Central memory CD4-positive, alpha-beta T cell (primary cell): ENCODE results near the gene GLRA3.
A peak's percentile ranks its signal among the peaks of the same experiment; 100 is the strongest.
"Not testable (repeated sequence)": the region's sequence is repeated elsewhere in the genome, so short reads cannot be mapped to it uniquely, and the experiment has no call there.

Source experiments
- DNase-seq: peaks from one replicate; pipeline ENCODE4 v3.0.0; 2022

Gene GLRA3

DNA sequence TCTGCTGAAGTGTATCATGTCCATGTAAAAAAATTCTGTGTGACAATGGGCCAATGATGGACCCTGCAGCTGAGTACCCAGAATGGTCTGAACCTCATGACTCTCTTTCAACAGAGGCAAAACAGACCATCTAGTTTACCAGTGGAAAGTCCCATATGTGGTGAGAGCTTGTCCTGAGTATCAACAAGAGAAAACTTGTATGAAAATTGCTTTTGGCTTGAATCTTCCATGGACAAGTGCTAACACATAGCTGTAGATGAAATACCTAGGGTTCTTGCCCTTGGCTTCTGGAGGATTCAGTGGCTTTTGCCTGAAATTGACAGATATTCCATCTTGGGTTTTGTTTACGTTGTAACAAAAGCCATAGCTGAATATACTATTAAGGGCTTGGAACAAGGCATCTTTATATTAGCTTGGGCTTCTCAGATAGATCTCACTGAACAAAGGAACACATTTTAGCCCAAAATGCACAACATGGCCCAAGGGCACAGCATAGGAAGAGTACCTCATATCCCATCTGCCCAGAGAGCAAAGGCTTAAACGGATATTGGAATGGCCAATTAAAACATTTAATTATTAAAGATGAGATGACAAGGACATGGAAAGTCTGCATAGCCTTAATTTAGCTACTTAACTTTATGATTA lies 178.2 kb downstream of the GLRA3 start:
- no peak for DNase-seq

- DNase-seq, result no peak
Observed at GRCh38 chr4:174648812-174649211, 180.2 kb downstream of the GLRA3 start.

DNA sequence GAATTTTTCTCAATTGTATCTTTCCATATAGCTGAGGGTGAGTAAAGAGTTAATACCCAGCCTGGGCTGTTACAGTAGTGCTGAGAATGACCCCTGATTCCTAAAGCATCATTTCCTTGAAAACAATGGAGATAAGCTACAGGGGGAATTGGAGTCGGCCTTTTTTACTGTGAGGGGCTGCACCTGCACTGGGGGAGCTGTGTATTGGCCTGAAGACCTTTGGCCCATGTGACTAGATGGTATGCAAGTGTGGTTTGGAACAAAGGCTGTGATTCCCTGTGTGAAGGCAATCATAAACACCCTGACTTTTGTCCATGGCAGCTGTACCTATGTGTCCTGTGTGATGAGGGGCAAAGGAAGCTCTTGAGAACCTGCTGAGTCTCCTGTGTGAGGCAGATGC lies 182.7 kb downstream of the GLRA3 start:
- no peak for DNase-seq

GRCh38 chr4:174640146-174640545 lies 188.9 kb downstream of the GLRA3 start:
- DNase-seq, result no peak

DNA sequence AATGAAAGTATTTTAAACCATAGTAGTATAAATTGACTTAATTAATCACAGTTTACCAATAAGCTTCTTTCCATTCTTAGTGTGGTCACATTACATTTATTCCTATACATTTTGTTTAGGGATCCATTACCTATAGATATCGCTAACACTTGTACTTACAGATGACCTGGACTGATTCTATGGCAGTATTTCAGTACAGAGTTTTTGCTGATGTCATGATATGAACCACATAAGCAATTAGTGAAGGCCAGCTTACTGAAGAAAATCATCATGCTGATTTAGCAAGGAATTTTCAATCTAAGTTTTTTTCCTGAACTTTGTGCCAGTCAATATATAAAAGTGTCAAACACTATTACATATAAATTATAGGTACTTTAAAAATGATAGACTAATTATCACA lies 193.3 kb downstream of the GLRA3 start:
- no peak for DNase-seq

DNA sequence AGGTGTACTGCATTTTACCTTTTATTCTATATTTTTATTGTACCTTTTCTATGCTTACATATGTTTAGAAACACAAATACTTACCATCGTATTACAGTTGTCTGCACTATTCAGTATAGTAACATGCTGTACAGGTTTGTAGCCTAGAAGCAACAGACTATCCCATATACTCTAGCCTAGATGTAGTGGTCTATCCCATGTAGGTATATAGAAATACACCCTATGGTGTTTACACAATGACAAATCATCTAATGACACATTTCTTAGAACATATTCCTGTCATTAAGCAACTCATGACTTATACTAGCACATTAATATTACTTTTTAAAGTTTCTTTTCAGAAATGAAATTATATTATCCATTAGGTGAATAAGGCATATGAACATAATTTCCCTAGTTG lies 195.6 kb downstream of the GLRA3 start:
- no peak for DNase-seq

GRCh38 chr4:174631901-174632758 lies 196.9 kb downstream of the GLRA3 start:
- peak; percentile 1 for DNase-seq

GRCh38 chr4:174629907-174630450 lies 199.1 kb downstream of the GLRA3 start:
- not testable (repeated sequence) for DNase-seq

- no peak for DNase-seq
Observed at GRCh38 chr4:174629265-174629664, 199.8 kb downstream of the GLRA3 start.

- DNase-seq, result no peak
Observed at GRCh38 chr4:174628191-174628590, 200.9 kb downstream of the GLRA3 start.

DNA sequence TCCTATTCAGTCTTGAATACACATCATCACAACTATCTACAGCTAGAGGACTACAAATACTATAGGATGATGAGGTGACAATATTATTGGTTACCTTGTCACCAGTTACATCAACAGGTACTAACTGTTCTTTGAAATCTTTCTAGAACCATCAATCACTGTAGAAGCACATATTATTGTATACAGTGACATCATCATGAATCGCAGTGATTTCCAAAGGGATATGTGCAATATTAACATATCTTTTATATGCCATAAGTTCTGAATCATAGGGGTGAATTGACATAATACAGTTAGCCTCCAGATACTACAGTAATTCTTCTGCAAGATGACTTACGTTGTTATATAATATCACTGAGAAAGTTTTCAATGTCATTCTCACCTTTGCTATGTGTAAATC lies 201.6 kb downstream of the GLRA3 start:
- no peak for DNase-seq

DNA sequence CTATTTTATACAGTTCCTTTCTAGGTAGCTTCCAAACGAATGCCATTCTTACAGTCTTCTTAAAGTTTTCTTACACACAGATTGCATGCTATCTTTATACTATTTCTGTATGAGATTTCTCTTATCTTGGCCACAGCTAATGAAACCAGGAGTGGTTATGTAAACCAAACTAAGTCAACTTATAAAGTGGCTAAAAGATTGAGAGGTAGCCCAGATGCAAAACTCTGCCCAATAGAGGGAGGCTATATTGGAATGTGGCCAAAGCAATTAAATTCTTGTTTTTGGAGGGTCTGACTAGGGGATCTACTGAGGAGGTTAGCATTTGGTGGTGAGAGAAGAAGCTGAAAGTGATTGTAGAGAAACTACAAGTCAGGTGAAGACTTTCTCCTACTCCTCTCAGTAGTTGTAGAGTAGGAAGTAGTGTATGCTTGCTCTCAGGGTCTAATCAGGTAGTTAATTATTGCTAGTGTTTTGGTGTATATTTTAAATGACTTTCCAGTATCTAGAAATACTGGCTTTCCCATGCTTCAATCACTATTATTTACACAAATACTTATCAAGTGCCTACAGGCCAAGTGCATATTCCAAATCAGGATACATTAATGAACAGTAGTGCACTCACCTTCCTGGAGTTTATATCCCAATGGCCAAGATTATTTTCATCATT lies 202.6 kb downstream of the GLRA3 start:
- DNase-seq, result no peak

- no peak for DNase-seq
Observed at GRCh38 chr4:174616661-174617060, 212.4 kb downstream of the GLRA3 start.

DNA sequence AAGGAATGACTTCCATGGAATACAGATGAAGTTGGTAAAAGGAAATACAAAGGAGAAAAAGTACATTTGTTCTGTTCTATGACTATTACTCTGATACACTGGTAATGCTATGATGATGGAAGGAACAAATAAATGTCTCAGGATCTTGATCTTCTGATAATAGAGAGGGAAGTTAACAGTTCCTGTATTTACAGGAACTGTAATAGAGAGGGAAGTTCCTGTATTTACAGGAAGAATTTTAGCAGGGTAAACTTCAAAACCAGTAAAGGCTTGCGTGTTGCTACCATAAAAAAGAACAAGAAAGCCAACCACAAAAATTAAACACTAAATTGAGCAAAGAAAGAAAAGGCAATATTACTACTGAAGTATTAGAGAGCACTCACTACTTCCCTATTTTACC lies 215.1 kb downstream of the GLRA3 start:
- no peak for DNase-seq

- DNase-seq, result no peak
Observed at GRCh38 chr4:174611792-174612191, 217.3 kb downstream of the GLRA3 start.

GRCh38 chr4:174607792-174608191 lies 221.3 kb downstream of the GLRA3 start:
- no peak for DNase-seq

DNA sequence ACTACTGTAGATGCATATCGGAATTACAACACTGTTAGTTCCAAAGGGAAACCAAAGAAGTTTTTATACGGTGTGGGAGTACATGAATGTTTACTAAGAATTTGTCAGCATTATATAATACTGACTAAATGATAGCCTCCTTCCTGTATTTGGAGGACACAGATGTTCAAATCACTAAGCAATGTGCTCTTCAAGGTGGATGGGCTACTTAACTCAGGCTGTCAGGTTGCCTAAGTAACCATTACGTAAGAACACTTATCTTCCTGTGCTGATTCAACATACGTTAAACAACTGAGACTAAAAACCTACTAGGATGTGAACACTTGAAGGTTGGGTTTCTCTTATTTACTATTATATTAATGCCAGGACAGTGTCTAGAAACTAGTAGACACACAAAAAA lies 224.8 kb downstream of the GLRA3 start:
- no peak for DNase-seq

GRCh38 chr4:174600391-174600790 lies 228.7 kb downstream of the GLRA3 start:
- DNase-seq, result no peak

- no peak for DNase-seq
Observed at GRCh38 chr4:174598800-174599199, 230.2 kb downstream of the GLRA3 start.

GRCh38 chr4:174596513-174596912 lies 232.5 kb downstream of the GLRA3 start:
- DNase-seq, result no peak

- DNase-seq, result no peak
Observed at GRCh38 chr4:174595141-174595929, 233.7 kb downstream of the GLRA3 start.

DNA sequence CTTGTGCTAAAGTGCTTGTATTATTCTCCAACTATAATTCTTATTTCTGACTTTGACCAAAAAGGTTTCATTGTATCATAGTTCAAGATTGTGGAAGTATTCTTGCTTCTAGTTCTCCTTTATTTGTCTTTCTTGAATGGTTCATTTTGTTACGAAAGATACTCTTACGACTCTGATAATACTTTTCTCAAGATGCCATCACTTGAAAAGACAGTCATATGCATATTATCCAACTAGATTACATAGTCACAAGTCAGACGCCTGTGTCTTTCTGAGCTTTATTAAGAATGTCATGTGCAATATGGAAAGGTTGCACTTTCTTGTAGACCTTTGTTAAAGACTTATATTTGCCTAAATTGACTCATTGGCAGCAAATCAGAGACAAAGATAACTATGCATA lies 235.3 kb downstream of the GLRA3 start:
- DNase-seq, result no peak

GRCh38 chr4:174592985-174593335 lies 236.1 kb downstream of the GLRA3 start:
- DNase-seq, result no peak
